H1 (cell line): ENCODE data around the gene HK1. TPM values are rescaled to one million over a fixed set of nuclear protein-coding genes. Genes with fewer than 3 reads are reported as not detected.
"Not testable (repeated sequence)": the region's sequence is repeated elsewhere in the genome, so short reads cannot be mapped to it uniquely, and the experiment has no call there.

Experiments used
- CTCF ChIA-PET: fragments of 300-600 bp; sonication (Branson Sonifier 250); formaldehyde crosslinking; loops from one replicate; lab custom pipeline; 2021; ENCODE audit not compliant: partially characterized antibody; lab: Charles Lee
- POLR2A ChIA-PET: fragments of 300-600 bp; sonication (Branson Sonifier 250); formaldehyde crosslinking; loops from one replicate; lab custom pipeline; 2021; ENCODE audit warnings: inconsistent platforms; ENCODE audit not compliant: partially characterized antibody; lab: Charles Lee
- DNase-seq, 2 experiments: peaks; one replicate each; pipeline versions ENCODE4 v3.0.0 to v3.0.0-alpha.2; 2010 to 2022; ENCODE audit warnings: low spot score in 2 of 2, low read depth in 1 of 2, mixed read lengths in 1 of 2
- FAIRE-seq: peaks from 2 replicates; lab custom pipeline; 2011; peaks lifted over from hg19 to GRCh38; lab: Jason Lieb, UNC
- H2AFZ ChIP-seq: 2 replicates; pipeline ENCODE4 v1.8.1; 2012; ENCODE audit warnings: low read length, inconsistent platforms
- H2AK5ac ChIP-seq: 2 replicates; pipeline ENCODE4 v1.6.1; 2013; ENCODE audit warnings: low read depth, low read length
- H2BK120ac ChIP-seq: replicated peaks from 2 replicates; pipeline ENCODE3; 2013; ENCODE audit warnings: low read depth, low read length, inconsistent platforms
- H2BK12ac ChIP-seq: 2 replicates; pipeline ENCODE4 v1.6.1; 2013; ENCODE audit warnings: low read depth, low read length
- H2BK15ac ChIP-seq: 2 replicates; pipeline ENCODE4 v1.6.1; 2013; ENCODE audit warnings: low read length
- H2BK20ac ChIP-seq: 2 replicates; pipeline ENCODE4 v1.6.1; 2013; ENCODE audit warnings: low read length
- H2BK5ac ChIP-seq: 2 replicates; pipeline ENCODE4 v1.6.1; 2013; ENCODE audit warnings: low read depth, low read length
- H3K14ac ChIP-seq: 2 replicates; pipeline ENCODE4 v1.6.1; 2013; ENCODE audit warnings: inconsistent platforms; ENCODE audit not compliant: insufficient read length
- H3K18ac ChIP-seq: 2 replicates; pipeline ENCODE4 v1.6.1; 2013; ENCODE audit warnings: low read length; ENCODE audit errors: extremely low read depth
- H3K23ac ChIP-seq: 2 replicates; pipeline ENCODE4 v1.6.1; 2013; ENCODE audit warnings: inconsistent platforms; ENCODE audit not compliant: insufficient read length
- H3K23me2 ChIP-seq: 2 replicates; pipeline ENCODE4 v1.6.1; 2013; ENCODE audit warnings: low read depth, low read length
- H3K27ac ChIP-seq: 2 replicates; pipeline ENCODE4 v1.6.1; 2011; ENCODE audit warnings: low read depth, low read length, inconsistent platforms
- H3K27me3 ChIP-seq, 4 experiments: replicated peaks in 1 of 4; 1 replicate in 1 of 4; 2 replicates in 3 of 4; pipeline versions ENCODE4 v1.6.1 to v1.8.1; 2011 to 2013; ENCODE audit warnings: low read length in 3 of 4, mild to moderate bottlenecking in 3 of 4, inconsistent platforms in 2 of 4, mixed read lengths in 2 of 4, moderate library complexity in 1 of 4; ENCODE audit not compliant: control insufficient read depth in 3 of 4, insufficient read depth in 3 of 4; ENCODE audit errors: extremely low read depth in 1 of 4
- H3K36me3 ChIP-seq, 4 experiments: 2 replicates each; pipeline versions ENCODE4 v1.6.1 to v1.8.1; 2011 to 2013; ENCODE audit warnings: mild to moderate bottlenecking in 4 of 4, low read length in 3 of 4, moderate library complexity in 2 of 4, control low read depth in 1 of 4, inconsistent platforms in 1 of 4; ENCODE audit not compliant: insufficient read depth in 4 of 4, control insufficient read depth in 2 of 4
- H3K4ac ChIP-seq: replicated peaks from 2 replicates; pipeline ENCODE3; 2013; ENCODE audit warnings: low read length, low read depth, mixed read lengths, inconsistent platforms; ENCODE audit not compliant: insufficient read length
- H3K4me1 ChIP-seq, 4 experiments: replicated peaks in 1 of 4; 1 replicate in 1 of 4; 2 replicates in 3 of 4; pipeline versions ENCODE4 v1.6.1 to v1.8.1; 2011 to 2013; ENCODE audit warnings: low read length in 3 of 4, inconsistent platforms in 2 of 4, mixed read lengths in 1 of 4; ENCODE audit not compliant: insufficient read depth in 4 of 4, control insufficient read depth in 3 of 4
- H3K4me2 ChIP-seq, 2 experiments: 2 replicates each; pipeline versions ENCODE4 v1.6.1 to v1.8.1; 2011 to 2013; ENCODE audit warnings: low read depth in 2 of 2, low read length in 2 of 2, control low read depth in 1 of 2, inconsistent platforms in 1 of 2, mild to moderate bottlenecking in 1 of 2; ENCODE audit not compliant: insufficient read depth in 1 of 2
- H3K4me3 ChIP-seq, 4 experiments: fragments of 200-600, 300-600 bp in 1 of 4; sonication (generic), shearing (Covaris generic), sonication (Bioruptor Twin) in 1 of 4; 2 replicates each; pipeline versions ENCODE4 v1.5.1 to v1.8.1; 2011 to 2016; ENCODE audit warnings: low read length in 4 of 4, low read depth in 3 of 4, control low read depth in 2 of 4, inconsistent platforms in 2 of 4, mild to moderate bottlenecking in 2 of 4, mixed read lengths in 1 of 4, moderate library complexity in 1 of 4; ENCODE audit not compliant: insufficient read depth in 2 of 4; ENCODE audit errors: extremely low read depth in 1 of 4
- H3K56ac ChIP-seq: replicated peaks from 2 replicates; pipeline ENCODE3; 2013; ENCODE audit warnings: low read depth, mild to moderate bottlenecking, mixed read lengths, low read length, inconsistent platforms; ENCODE audit not compliant: insufficient read length
- H3K79me1 ChIP-seq: 2 replicates; pipeline ENCODE4 v1.6.1; 2013; ENCODE audit warnings: low read depth, low read length, control low read depth
- H3K79me2 ChIP-seq, 2 experiments: 2 replicates each; pipeline versions ENCODE4 v1.6.1 to v1.8.1; 2012 to 2013; ENCODE audit warnings: low read length in 2 of 2, mild to moderate bottlenecking in 2 of 2, inconsistent platforms in 1 of 2; ENCODE audit not compliant: insufficient read depth in 2 of 2, control insufficient read depth in 1 of 2
- H3K9ac ChIP-seq, 4 experiments: replicated peaks in 1 of 4; 1 replicate in 1 of 4; 2 replicates in 3 of 4; pipeline versions ENCODE4 v1.6.1 to v1.8.1; 2011 to 2013; ENCODE audit warnings: low read depth in 3 of 4, low read length in 3 of 4, control low read depth in 2 of 4, mild to moderate bottlenecking in 2 of 4, moderate library complexity in 2 of 4, inconsistent platforms in 1 of 4; ENCODE audit errors: extremely low read depth in 1 of 4
- H3K9me3 ChIP-seq, 2 experiments: 2 replicates each; pipeline versions ENCODE4 v1.6.1 to v1.8.1; 2012 to 2013; ENCODE audit warnings: mild to moderate bottlenecking in 2 of 2, moderate library complexity in 2 of 2, control low read depth in 1 of 2, inconsistent platforms in 1 of 2, low read depth in 1 of 2, low read length in 1 of 2, mixed read lengths in 1 of 2; ENCODE audit not compliant: insufficient read depth in 2 of 2
- H4K20me1 ChIP-seq, 2 experiments: replicated peaks in 1 of 2; 2 replicates each; pipeline versions ENCODE3 to v1.8.1; 2011 to 2013; ENCODE audit warnings: inconsistent platforms in 2 of 2, low read length in 2 of 2, mild to moderate bottlenecking in 1 of 2; ENCODE audit not compliant: insufficient read depth in 2 of 2, control insufficient read depth in 1 of 2
- H4K5ac ChIP-seq: 2 replicates; pipeline ENCODE4 v1.6.1; 2013; ENCODE audit warnings: low read length, low read depth, mixed read lengths, inconsistent platforms; ENCODE audit not compliant: insufficient read length
- H4K8ac ChIP-seq: 2 replicates; pipeline ENCODE4 v1.8.0; 2013; ENCODE audit warnings: mild to moderate bottlenecking, moderate library complexity, low read length, inconsistent platforms; ENCODE audit not compliant: insufficient read depth; ENCODE audit errors: extremely low read depth
- H4K91ac ChIP-seq: replicated peaks from 2 replicates; pipeline ENCODE3; 2013; ENCODE audit warnings: low read length, mixed read lengths, inconsistent platforms; ENCODE audit not compliant: insufficient read length
- ASH2L ChIP-seq: fragments of 200-600, 300-600 bp; sonication (generic); IDR thresholded peaks from one replicate; pipeline ENCODE4 v1.7.1; 2017; ENCODE audit warnings: low read length
- RBBP5 ChIP-seq: IDR thresholded peaks from 2 replicates; pipeline ENCODE4 v1.7.1; 2012; ENCODE audit warnings: low read depth, mild to moderate bottlenecking, inconsistent platforms, low read length, moderate library complexity, borderline replicate concordance
- WGBS, 2 experiments: shearing (Covaris generic) in 1 of 2; methylation state at CpG; one replicate each; pipeline versions ENCODE4 v1.1.6 to v1.1.7; 2013 to 2015; ENCODE audit warnings: low lambda C conversion rate in 2 of 2, mixed read lengths in 2 of 2, inconsistent platforms in 1 of 2, low coverage in 1 of 2, missing lambda C conversion rate in 1 of 2; ENCODE audit not compliant: insufficient replicate concordance in 2 of 2, insufficient coverage in 1 of 2, insufficient read length in 1 of 2; ENCODE audit errors: extremely low coverage in 1 of 2, missing lambda C conversion rate in 1 of 2; 5-methylcytosine and 5-hydroxymethylcytosine counted together
- polyA plus RNA-seq, 7 experiments: library from polyadenylated mRNA; depleted of rRNA in 3 of 7; stranded (reverse) in 5 of 7; unstranded in 2 of 7; fragments of >200 nt in 5 of 7; fragments of 200-250 nt in 2 of 7; gene quantifications; 1 replicate in 5 of 7; 2 replicates in 1 of 7; 4 replicates in 1 of 7; pipeline versions ENCODE4 v1.2.1 to v1.2.3, GENCODE V29; 2011 to 2013; ENCODE audit warnings: missing spikeins in 2 of 7, mixed read lengths in 2 of 7
- total RNA-seq: library from RNA; stranded (reverse); fragmentation: NEBNext Ultra II Directional; extraction: Animal tissue kit (Norgen Biotek cat#: 25700); gene quantifications from 2 replicates; pipeline ENCODE4 v1.2.1, GENCODE V29; 2021

The HK1 gene
- total and polyA plus RNA-seq, 2 of the 8 experiments (the other 6 are each of a cell fraction or from before 2014, with no cell fraction given) = 55.8 to 247 TPM

- not testable (repeated sequence) for H3K14ac ChIP-seq, H3K27me3 ChIP-seq, H3K36me3 ChIP-seq, H2BK12ac ChIP-seq, H2BK20ac ChIP-seq, H3K9ac ChIP-seq, FAIRE-seq, H2BK15ac ChIP-seq, H3K23ac ChIP-seq, H4K8ac ChIP-seq, H3K4ac ChIP-seq, H4K20me1 ChIP-seq, H3K23me2 ChIP-seq, H2AK5ac ChIP-seq, H2BK120ac ChIP-seq, H2AFZ ChIP-seq, H3K56ac ChIP-seq, DNase-seq, H3K9me3 ChIP-seq
- 44% methylated on average over 24 of the region's 24 CpGs; no CpG with 5 or more reads in 1 of the 2 experiments for WGBS, 2 experiments
- Histone ChIP-seq H4K5ac (peak overlapping the region; percentile 97), H3K4me1 (peaks cover 20 to 52% (median 48%) of the 10 kb centered on the region in 4 experiments), H3K4me2 (peak overlapping the region; percentile 37 to 51), H3K79me1 (peaks cover 10% of the 10 kb centered on the region; the same call in 1 of the 2 replicates), H3K18ac (peak overlapping the region; percentile 7; the same call in 1 of the 2 replicates), H3K27ac (peak overlapping the region; percentile 71; the same call in 1 of the 2 replicates), H3K79me2 (peaks cover 38 to 86% of the 10 kb centered on the region in 2 experiments), H2BK5ac (peak overlapping the region; percentile 23; the same call in 1 of the 2 replicates), H3K4me3 (peak overlapping the region in 1 of 4 experiments; percentile 25; a peak in 2 of 8 replicates), H4K91ac (peak overlapping the region; percentile 45)
- peak; percentile 60 for TF ChIP-seq ASH2L
- TF ChIP-seq RBBP5 = peak; percentile 55; the same call in 1 of the 2 replicates
- ChIA-PET POLR2A (interaction anchor here (0.9 to 1.4 kb wide), 3 partner anchors 9 to 14 kb away, joined by 3 to 6 read pairs (median 3); no protein-coding TSS in a partner anchor), CTCF (interaction anchor here (0.9 to 2.3 kb wide), 4 partner anchors 11 to 88 kb away, joined by 3 to 11 read pairs (median 4); no protein-coding TSS in a partner anchor)
Measured at GRCh38 chr10:69325637-69326523, 47.6 kb downstream of the HK1 start.
